Liver (tissue), 9 donors: ENCODE data around the gene CRAMP1. TPM values are rescaled to one million over a fixed set of nuclear protein-coding genes. Genes with fewer than 3 reads are reported as not detected.
A peak's percentile ranks its signal among the peaks of the same experiment; 100 is the strongest.

Experiments
- DNase-seq: peaks from one replicate; pipeline ENCODE4 v3.0.0-alpha.2; 2017; ENCODE audit warnings: low spot score
- H3K27ac ChIP-seq, 2 donors: one replicate each; pipeline ENCODE4 v1.7.0; 2013; ENCODE audit warnings: inconsistent platforms in 2 of 2, low read length in 2 of 2, control low read depth in 1 of 2, low read depth in 1 of 2, mild to moderate bottlenecking in 1 of 2
- H3K27me3 ChIP-seq, 4 donors: one replicate each; pipeline versions ENCODE4 v1.6.1 to v1.7.0; 2013; ENCODE audit warnings: low read length in 3 of 4, inconsistent platforms in 1 of 4, mild to moderate bottlenecking in 1 of 4, moderate library complexity in 1 of 4; ENCODE audit not compliant: control insufficient read depth in 4 of 4, insufficient read depth in 4 of 4
- H3K36me3 ChIP-seq, 4 donors: one replicate each; pipeline versions ENCODE4 v1.6.1 to v1.7.0; 2013; ENCODE audit warnings: low read length in 3 of 4, mild to moderate bottlenecking in 3 of 4, low read depth in 1 of 4, moderate library complexity in 1 of 4; ENCODE audit not compliant: control insufficient read depth in 4 of 4, insufficient read depth in 3 of 4
- H3K4me1 ChIP-seq, 4 donors: one replicate each; pipeline versions ENCODE4 v1.6.1 to v1.7.0; 2013; ENCODE audit warnings: low read length in 3 of 4, mild to moderate bottlenecking in 3 of 4, moderate library complexity in 1 of 4; ENCODE audit not compliant: control insufficient read depth in 4 of 4, insufficient read depth in 4 of 4
- H3K4me3 ChIP-seq, 3 donors: one replicate each; pipeline versions ENCODE4 v1.6.1 to v1.7.0; 2013; ENCODE audit warnings: low read length in 3 of 3, control low read depth in 1 of 3, low read depth in 1 of 3, mild to moderate bottlenecking in 1 of 3
- H3K9ac ChIP-seq, 2 donors: one replicate each; pipeline ENCODE4 v1.7.0; 2013; ENCODE audit warnings: low read length in 2 of 2, mild to moderate bottlenecking in 2 of 2, moderate library complexity in 2 of 2, control low read depth in 1 of 2, low read depth in 1 of 2
- H3K9me3 ChIP-seq, 4 donors: one replicate each; pipeline versions ENCODE4 v1.6.1 to v1.7.0; 2013; ENCODE audit warnings: low read length in 3 of 4; ENCODE audit not compliant: control insufficient read depth in 4 of 4
- ATF3 ChIP-seq: IDR thresholded peaks from 2 replicates; pipeline ENCODE4 v1.6.1; 2016; ENCODE audit warnings: antibody characterized with exemption
- EGR1 ChIP-seq, 2 donors: IDR thresholded peaks; 2 replicates each; pipeline ENCODE4 v1.6.1; 2016 to 2018; ENCODE audit warnings: antibody characterized with exemption in 2 of 2, low read depth in 2 of 2
- FOXA1 ChIP-seq: IDR thresholded peaks from 2 replicates; pipeline ENCODE4 v1.6.1; 2016; ENCODE audit warnings: antibody characterized with exemption
- FOXA2 ChIP-seq: IDR thresholded peaks from 2 replicates; pipeline ENCODE4 v1.6.1; 2016; ENCODE audit warnings: antibody characterized with exemption
- GABPA ChIP-seq, 2 donors: IDR thresholded peaks in 1 of 2; conservative IDR thresholded peaks in 1 of 2; 2 replicates each; pipeline ENCODE4 v1.6.1; 2016; ENCODE audit warnings: antibody characterized with exemption in 2 of 2, mild to moderate bottlenecking in 1 of 2, moderate library complexity in 1 of 2
- HNF4A ChIP-seq, 2 donors: conservative IDR thresholded peaks; 2 replicates each; pipeline ENCODE4 v1.6.1; 2016; ENCODE audit warnings: antibody characterized with exemption in 2 of 2, mild to moderate bottlenecking in 2 of 2
- HNF4G ChIP-seq: IDR thresholded peaks from 2 replicates; pipeline ENCODE4 v1.6.1; 2016; ENCODE audit warnings: antibody characterized with exemption
- JUND ChIP-seq, 2 donors: IDR thresholded peaks; 2 replicates each; pipeline ENCODE4 v1.6.1; 2016; ENCODE audit warnings: antibody characterized with exemption in 2 of 2
- NR2F2 ChIP-seq: IDR thresholded peaks from 2 replicates; pipeline ENCODE4 v1.6.1; 2016; ENCODE audit warnings: antibody characterized with exemption
- RAD21 ChIP-seq, 2 donors: IDR thresholded peaks; 2 replicates each; pipeline ENCODE4 v1.6.1; 2016; ENCODE audit warnings: antibody characterized with exemption in 2 of 2, mild to moderate bottlenecking in 2 of 2
- RXRA ChIP-seq, 2 donors: IDR thresholded peaks; 2 replicates each; pipeline ENCODE4 v1.6.1; 2017 to 2018; ENCODE audit warnings: antibody characterized with exemption in 2 of 2, mild to moderate bottlenecking in 1 of 2
- SP1 ChIP-seq: IDR thresholded peaks from 2 replicates; pipeline ENCODE4 v1.6.1; 2018; ENCODE audit warnings: antibody characterized with exemption, mild to moderate bottlenecking
- YY1 ChIP-seq: IDR thresholded peaks from 2 replicates; pipeline ENCODE4 v1.6.1; 2016; ENCODE audit warnings: antibody characterized with exemption, mild to moderate bottlenecking
- ZBTB33 ChIP-seq: IDR thresholded peaks from 2 replicates; pipeline ENCODE4 v1.6.1; 2016; ENCODE audit warnings: antibody characterized with exemption
- WGBS: extraction: QIAGEN DNeasy Blood & Tissue Kit; methylation state at CpG from one replicate; pipeline ENCODE4 v1.1.7; 2013; 5-methylcytosine and 5-hydroxymethylcytosine counted together
- polyA plus RNA-seq, 2 donors: library from polyadenylated mRNA; stranded (reverse) in 1 of 2; unstranded in 1 of 2; fragments of 200-250 nt in 1 of 2; fragments of >200 nt in 1 of 2; fragmentation: Nextera tagmentation in 1 of 2; extraction: Ambion mirVana in 1 of 2; gene quantifications; one replicate each; pipeline versions ENCODE4 v1.2.1 to v1.2.3, GENCODE V29; 2013 to 2015
- total RNA-seq, 2 donors: library from RNA; depleted of rRNA; stranded (reverse); fragments of >200 nt; gene quantifications; one replicate each; pipeline ENCODE4 v1.2.3, GENCODE V29; 2014
- TF ChIP-seq, protein P1 (sequence below): fragments of 150-350 bp; IDR thresholded peaks from 2 replicates; pipeline ENCODE4 v1.5.1; 2017; ENCODE audit warnings: improper control_type of control experiment, low read depth, low read length; ENCODE audit not compliant: missing input control
- TF ChIP-seq, protein P2 (sequence below): IDR thresholded peaks from 2 replicates; pipeline ENCODE4 v1.6.1; 2016; ENCODE audit warnings: antibody characterized with exemption
- TF ChIP-seq, protein P3 (sequence below): IDR thresholded peaks from 2 replicates; pipeline ENCODE4 v1.6.1; 2016; ENCODE audit warnings: antibody characterized with exemption, mild to moderate bottlenecking
- donor health status: healthy.
- donor health status: healthy.
- donor health status: healthy.
- donor health status: healthy.
- donor health status: healthy.

CRAMP1 gene
- total and polyA plus RNA-seq, 4 donors: 1.1 to 6.4 (median 4.2) TPM

DNA sequence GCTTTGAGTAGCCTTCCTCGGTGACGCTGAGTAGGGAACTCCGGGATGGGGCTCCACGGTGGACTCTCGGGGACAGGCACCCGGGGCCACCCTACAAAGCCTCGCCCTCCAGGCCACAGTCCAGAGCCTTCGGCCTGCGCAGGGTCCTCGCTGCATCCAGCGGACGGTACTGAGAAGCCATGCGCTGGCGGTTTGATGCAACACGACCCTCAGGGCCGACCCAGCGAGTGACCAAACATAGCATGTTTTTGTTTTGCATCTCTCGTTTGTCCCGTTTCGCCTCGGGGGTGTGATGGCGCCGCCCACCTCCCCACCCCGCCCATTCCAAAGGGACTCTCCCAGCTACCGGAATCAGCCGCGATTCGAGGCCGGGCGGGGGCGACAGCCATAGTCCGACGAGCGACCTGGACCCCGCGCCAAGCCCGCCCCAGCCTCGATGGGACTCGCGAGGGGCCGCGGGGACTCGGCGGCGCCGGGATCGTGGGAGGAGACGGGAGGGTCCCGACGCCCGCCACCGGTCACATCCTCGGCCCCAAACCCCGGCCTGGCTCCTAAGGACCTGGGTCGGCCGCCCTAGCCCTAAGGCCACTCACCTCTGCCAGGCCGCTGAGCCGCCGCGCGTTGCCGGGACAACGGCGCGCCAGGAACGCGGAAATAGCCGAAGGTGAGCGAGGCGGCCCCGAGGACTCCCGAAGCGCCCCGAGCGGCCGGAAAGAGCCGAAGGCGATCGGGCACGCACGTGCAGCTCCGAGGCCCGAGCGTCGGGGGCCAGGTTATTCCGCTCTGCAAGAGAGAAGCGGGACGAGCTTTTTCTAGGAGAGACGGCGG, 1.9 kb upstream of the CRAMP1 start:
- H3K9ac ChIP-seq: peak overlapping the region in 1 of 2 donors; percentile 1
- H3K4me1 ChIP-seq: peaks cover 4 to 40% (median 29%) of the 10 kb centered on the region in 4 donors
- DNase-seq: peak; percentile 95
- TF ChIP-seq, protein P1, sequence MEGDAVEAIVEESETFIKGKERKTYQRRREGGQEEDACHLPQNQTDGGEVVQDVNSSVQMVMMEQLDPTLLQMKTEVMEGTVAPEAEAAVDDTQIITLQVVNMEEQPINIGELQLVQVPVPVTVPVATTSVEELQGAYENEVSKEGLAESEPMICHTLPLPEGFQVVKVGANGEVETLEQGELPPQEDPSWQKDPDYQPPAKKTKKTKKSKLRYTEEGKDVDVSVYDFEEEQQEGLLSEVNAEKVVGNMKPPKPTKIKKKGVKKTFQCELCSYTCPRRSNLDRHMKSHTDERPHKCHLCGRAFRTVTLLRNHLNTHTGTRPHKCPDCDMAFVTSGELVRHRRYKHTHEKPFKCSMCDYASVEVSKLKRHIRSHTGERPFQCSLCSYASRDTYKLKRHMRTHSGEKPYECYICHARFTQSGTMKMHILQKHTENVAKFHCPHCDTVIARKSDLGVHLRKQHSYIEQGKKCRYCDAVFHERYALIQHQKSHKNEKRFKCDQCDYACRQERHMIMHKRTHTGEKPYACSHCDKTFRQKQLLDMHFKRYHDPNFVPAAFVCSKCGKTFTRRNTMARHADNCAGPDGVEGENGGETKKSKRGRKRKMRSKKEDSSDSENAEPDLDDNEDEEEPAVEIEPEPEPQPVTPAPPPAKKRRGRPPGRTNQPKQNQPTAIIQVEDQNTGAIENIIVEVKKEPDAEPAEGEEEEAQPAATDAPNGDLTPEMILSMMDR: no peak
- TF ChIP-seq GABPA (IDR thresholded peaks at IDR 0.05 in 1 of 2, conservative IDR thresholded peaks at IDR 0.05 in 1 of 2): peak in 1 of 2 donors; percentile 51
- no peak for TF ChIP-seq RAD21 (IDR thresholded peaks at IDR 0.05)
- TF ChIP-seq JUND (IDR thresholded peaks at IDR 0.05): no peak
- TF ChIP-seq, protein P2, sequence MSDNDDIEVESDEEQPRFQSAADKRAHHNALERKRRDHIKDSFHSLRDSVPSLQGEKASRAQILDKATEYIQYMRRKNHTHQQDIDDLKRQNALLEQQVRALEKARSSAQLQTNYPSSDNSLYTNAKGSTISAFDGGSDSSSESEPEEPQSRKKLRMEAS: peak; percentile 91
- TF ChIP-seq HNF4G: peak; percentile 73
- no peak for TF ChIP-seq ATF3
- peak; percentile 67 to 72 for TF ChIP-seq RXRA (IDR thresholded peaks at IDR 0.05)
- TF ChIP-seq, protein P3, sequence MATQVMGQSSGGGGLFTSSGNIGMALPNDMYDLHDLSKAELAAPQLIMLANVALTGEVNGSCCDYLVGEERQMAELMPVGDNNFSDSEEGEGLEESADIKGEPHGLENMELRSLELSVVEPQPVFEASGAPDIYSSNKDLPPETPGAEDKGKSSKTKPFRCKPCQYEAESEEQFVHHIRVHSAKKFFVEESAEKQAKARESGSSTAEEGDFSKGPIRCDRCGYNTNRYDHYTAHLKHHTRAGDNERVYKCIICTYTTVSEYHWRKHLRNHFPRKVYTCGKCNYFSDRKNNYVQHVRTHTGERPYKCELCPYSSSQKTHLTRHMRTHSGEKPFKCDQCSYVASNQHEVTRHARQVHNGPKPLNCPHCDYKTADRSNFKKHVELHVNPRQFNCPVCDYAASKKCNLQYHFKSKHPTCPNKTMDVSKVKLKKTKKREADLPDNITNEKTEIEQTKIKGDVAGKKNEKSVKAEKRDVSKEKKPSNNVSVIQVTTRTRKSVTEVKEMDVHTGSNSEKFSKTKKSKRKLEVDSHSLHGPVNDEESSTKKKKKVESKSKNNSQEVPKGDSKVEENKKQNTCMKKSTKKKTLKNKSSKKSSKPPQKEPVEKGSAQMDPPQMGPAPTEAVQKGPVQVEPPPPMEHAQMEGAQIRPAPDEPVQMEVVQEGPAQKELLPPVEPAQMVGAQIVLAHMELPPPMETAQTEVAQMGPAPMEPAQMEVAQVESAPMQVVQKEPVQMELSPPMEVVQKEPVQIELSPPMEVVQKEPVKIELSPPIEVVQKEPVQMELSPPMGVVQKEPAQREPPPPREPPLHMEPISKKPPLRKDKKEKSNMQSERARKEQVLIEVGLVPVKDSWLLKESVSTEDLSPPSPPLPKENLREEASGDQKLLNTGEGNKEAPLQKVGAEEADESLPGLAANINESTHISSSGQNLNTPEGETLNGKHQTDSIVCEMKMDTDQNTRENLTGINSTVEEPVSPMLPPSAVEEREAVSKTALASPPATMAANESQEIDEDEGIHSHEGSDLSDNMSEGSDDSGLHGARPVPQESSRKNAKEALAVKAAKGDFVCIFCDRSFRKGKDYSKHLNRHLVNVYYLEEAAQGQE: no peak
- TF ChIP-seq NR2F2: peak; percentile 42
- peak; percentile 34 for TF ChIP-seq YY1
- no peak for TF ChIP-seq FOXA1
- TF ChIP-seq SP1: peak; percentile 45
- TF ChIP-seq HNF4A (conservative IDR thresholded peaks at IDR 0.05): peak in 1 of 2 donors; percentile 17
- peak overlapping the region; percentile 64 to 92 for H3K27ac ChIP-seq
- no peaks in the 10 kb centered on the region for H3K27me3 ChIP-seq
- H3K4me3 ChIP-seq: peak overlapping the region; percentile 22 to 58 (median 39)
- peaks cover 0 to 9% (median 0%) of the 10 kb centered on the region in 4 donors for H3K36me3 ChIP-seq
- WGBS: 2% methylated on average over 90 of the region's 90 CpGs
- H3K9me3 ChIP-seq: no peaks in the 10 kb centered on the region

- Histone ChIP-seq H3K36me3 (peaks cover 0 to 7% (median 0%) of the 10 kb centered on the region in 4 donors), H3K27ac (peak overlapping the region; percentile 64 to 92), H3K9ac (peak overlapping the region in 1 of 2 donors; percentile 25), H3K4me3 (peak overlapping the region; percentile 14 to 58 (median 39)), H3K4me1 (peaks cover 4 to 43% (median 33%) of the 10 kb centered on the region in 4 donors), H3K27me3 (no peaks in the 10 kb centered on the region), H3K9me3 (no peaks in the 10 kb centered on the region)
- 8% methylated on average over 60 of the region's 60 CpGs for WGBS
- DNase-seq: no peak
- no peak for TF ChIP-seq ATF3
- no peak for TF ChIP-seq FOXA2
- no peak for TF ChIP-seq GABPA (IDR thresholded peaks at IDR 0.05 in 1 of 2, conservative IDR thresholded peaks at IDR 0.05 in 1 of 2)
- no peak for TF ChIP-seq SP1
- no peak for TF ChIP-seq RXRA (IDR thresholded peaks at IDR 0.05)
- TF ChIP-seq ZBTB33: no peak
- TF ChIP-seq HNF4A (conservative IDR thresholded peaks at IDR 0.05): no peak
- no peak for TF ChIP-seq NR2F2
- TF ChIP-seq, protein P2: no peak
- no peak for TF ChIP-seq EGR1 (IDR thresholded peaks at IDR 0.05; ENCODE audit: low read depth in 2 of 2)
These were observed 1.1 kb upstream of the CRAMP1 start for GRCh38 chr16:1610899-1611632.
